ENCODE data around the gene VIT.
"Not testable (repeated sequence)": the region's sequence is repeated elsewhere in the genome, so short reads cannot be mapped to it uniquely, and the experiment has no call there.

VIT gene

DNA sequence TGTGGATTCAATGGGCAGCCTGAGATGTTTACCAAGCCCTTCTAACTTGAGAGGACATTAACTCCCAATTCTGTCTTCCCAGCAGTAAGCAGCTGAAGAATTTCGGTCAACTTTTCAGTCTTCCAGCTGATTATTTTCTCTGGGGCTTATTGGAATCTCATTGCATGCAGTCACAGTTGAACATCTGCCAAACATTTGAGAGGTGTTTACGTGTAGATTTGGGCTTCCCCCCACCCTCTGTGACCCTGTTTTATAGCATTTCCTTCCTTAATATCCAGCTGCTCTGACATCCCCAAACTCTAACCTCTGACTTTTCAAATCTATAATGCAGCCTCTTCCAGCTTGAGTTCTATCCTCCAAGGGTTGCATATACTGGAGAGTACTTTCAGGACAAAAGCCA lies 16.5 kb upstream of the VIT start:
- ChIA-PET POLR2A (no interaction called here), CTCF (interaction anchor here (0.6 to 6.4 kb wide), 7 partner anchors 8 to 104 kb away, joined by 3 to 60 read pairs (median 3); no protein-coding TSS in a partner anchor)
- no peak overlapping the region for H3K4me3 ChIP-seq (ENCODE audit: low read depth, low read length)
- TF ChIP-seq, protein P1, sequence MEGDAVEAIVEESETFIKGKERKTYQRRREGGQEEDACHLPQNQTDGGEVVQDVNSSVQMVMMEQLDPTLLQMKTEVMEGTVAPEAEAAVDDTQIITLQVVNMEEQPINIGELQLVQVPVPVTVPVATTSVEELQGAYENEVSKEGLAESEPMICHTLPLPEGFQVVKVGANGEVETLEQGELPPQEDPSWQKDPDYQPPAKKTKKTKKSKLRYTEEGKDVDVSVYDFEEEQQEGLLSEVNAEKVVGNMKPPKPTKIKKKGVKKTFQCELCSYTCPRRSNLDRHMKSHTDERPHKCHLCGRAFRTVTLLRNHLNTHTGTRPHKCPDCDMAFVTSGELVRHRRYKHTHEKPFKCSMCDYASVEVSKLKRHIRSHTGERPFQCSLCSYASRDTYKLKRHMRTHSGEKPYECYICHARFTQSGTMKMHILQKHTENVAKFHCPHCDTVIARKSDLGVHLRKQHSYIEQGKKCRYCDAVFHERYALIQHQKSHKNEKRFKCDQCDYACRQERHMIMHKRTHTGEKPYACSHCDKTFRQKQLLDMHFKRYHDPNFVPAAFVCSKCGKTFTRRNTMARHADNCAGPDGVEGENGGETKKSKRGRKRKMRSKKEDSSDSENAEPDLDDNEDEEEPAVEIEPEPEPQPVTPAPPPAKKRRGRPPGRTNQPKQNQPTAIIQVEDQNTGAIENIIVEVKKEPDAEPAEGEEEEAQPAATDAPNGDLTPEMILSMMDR (IDR thresholded peaks at IDR 0.05; ENCODE audit: insufficient read depth, low read length, missing control alignments) = no peak
- DNase-seq (ENCODE audit: low read depth, low spot score) = no peak

DNA sequence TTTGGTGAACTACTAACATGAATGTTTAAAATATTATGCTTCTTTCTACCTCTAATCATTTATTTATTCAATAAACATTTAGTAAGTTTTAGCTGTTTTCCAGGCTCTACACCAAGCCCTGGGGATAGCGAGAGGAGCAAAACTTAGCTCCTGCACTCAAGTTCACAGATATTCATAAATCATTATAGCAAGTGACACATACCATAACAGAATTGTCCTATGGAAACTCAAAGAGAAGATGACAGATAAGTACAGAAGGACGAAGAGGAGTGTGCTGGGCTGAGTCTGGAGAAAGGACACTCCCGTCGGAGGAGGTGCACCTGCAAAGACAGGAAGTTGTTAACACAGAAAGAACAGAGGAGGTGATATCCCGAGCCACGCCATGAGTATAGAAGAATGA lies 13.9 kb upstream of the VIT start:
- no peak overlapping the region for H3K4me3 ChIP-seq (ENCODE audit: low read depth, low read length)
- ChIA-PET POLR2A (no interaction called here), CTCF (interaction anchor here (0.9 to 3.2 kb wide), 4 partner anchors 10 to 102 kb away, joined by 3 to 21 read pairs (median 5); no protein-coding TSS in a partner anchor)
- TF ChIP-seq, protein P1 (IDR thresholded peaks at IDR 0.05; ENCODE audit: insufficient read depth, low read length, missing control alignments) = no peak
- no peak for DNase-seq (ENCODE audit: low read depth, low spot score)

- ChIA-PET POLR2A (no interaction called here), CTCF (interaction anchor here (1.6 to 3.2 kb wide), 2 partner anchors 11 to 19 kb away, joined by 7 to 21 read pairs; no protein-coding TSS in a partner anchor)
- no peak for DNase-seq (ENCODE audit: low read depth, low spot score)
- H3K4me3 ChIP-seq (ENCODE audit: low read depth, low read length) = no peak overlapping the region
- TF ChIP-seq, protein P1 (IDR thresholded peaks at IDR 0.05; ENCODE audit: insufficient read depth, low read length, missing control alignments) = no peak
Observed at GRCh38 chr2:36683002-36683401, 13.5 kb upstream of the VIT start.

DNA sequence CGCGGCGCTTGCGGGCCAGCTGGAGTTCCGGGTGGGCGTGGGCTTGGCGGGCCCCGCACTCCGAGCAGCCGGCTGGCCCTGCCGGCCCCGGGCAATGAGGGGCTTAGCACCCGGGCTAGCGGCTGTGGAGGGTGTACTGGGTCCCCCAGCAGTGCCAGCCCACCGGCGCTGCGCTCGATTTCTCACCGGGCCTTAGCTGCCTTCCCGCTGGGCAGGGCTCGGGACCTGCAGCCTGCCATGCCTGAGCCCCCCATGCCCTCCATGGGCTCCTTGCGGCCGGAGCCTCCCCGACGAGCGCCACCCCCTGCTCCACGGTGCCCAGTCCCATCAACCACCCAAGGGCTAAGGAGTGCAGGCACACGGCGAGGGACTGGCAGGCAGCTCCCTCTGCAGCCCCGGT lies 8.2 kb upstream of the VIT start:
- POLR2A ChIA-PET; CTCF ChIA-PET; H3K4me3 ChIP-seq (ENCODE audit: low read depth, low read length); DNase-seq (ENCODE audit: low read depth, low spot score): not testable (repeated sequence)

- CTCF ChIA-PET = interaction anchor here (0.6 kb wide), 1 partner anchor 367 kb away, joined by 3 read pairs; no protein-coding TSS in a partner anchor
- DNase-seq (ENCODE audit: low read depth, low spot score); H3K4me3 ChIP-seq (ENCODE audit: low read depth, low read length); POLR2A ChIA-PET: not testable (repeated sequence)
Observed at GRCh38 chr2:36689013-36689412, 7.5 kb upstream of the VIT start.

- H3K4me3 ChIP-seq (ENCODE audit: low read depth, low read length) = no peak overlapping the region
- TF ChIP-seq, protein P1 (IDR thresholded peaks at IDR 0.05; ENCODE audit: insufficient read depth, low read length, missing control alignments) = no peak
- CTCF ChIA-PET = interaction anchor here (1.2 kb wide), 1 partner anchor 14 kb away, joined by 3 read pairs; no protein-coding TSS in a partner anchor
- POLR2A ChIA-PET = no interaction called here
- no peak for DNase-seq (ENCODE audit: low read depth, low spot score)
Observed at GRCh38 chr2:36692121-36692520, 4.4 kb upstream of the VIT start.

DNA sequence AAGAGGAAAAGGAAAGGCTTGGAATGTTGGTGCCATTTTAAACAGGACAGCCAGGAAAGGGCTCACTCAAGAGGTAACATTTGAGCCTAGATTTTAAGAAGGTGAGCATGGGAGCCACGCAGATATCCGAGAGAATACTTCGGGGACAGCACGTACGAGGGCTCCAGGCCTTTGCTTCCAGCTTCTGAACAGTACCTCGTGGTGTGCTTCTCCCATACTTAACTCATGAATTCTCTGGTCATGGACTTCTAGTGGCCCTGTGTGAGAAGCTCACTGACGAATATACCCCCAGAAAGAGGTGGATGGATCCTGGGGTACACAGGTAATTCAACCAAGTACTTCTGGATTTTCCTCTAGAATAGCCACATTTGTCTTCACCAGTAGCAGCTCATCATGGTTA lies 2.7 kb upstream of the VIT start:
- TF ChIP-seq, protein P1 (IDR thresholded peaks at IDR 0.05; ENCODE audit: insufficient read depth, low read length, missing control alignments) = no peak
- CTCF ChIA-PET = interaction anchor here (2.8 kb wide), 1 partner anchor 9 kb away, joined by 9 read pairs; no protein-coding TSS in a partner anchor

More for the DNA sequence above, 2.7 kb upstream of the VIT start:
- DNase-seq (ENCODE audit: low read depth, low spot score) = no peak
- no peak overlapping the region for H3K4me3 ChIP-seq (ENCODE audit: low read depth, low read length)
- POLR2A ChIA-PET = no interaction called here

All from AG04449 (cell line).